ENCODE results near the gene USP47. TPM values are rescaled to one million over a fixed set of nuclear protein-coding genes. Genes with fewer than 3 reads are reported as not detected.

Gene USP47
- total and polyA plus RNA-seq, 8 donors, result 16.2 to 32.3 (median 21.3) TPM

- WGBS, 2 donors, result 68 to 72% methylated on average over 7 of the region's 7 CpGs
- DNase-seq, result peak in 5 of 6 donors; percentile 48 to 71 (median 56)
- intact Hi-C loops (cut with DNase I), result no loop called here
- Histone ChIP-seq H3K27me3 (no peaks in the 10 kb centered on the region), H3K27ac (peak overlapping the region in 1 of 4 donors; percentile 4), H3K4me3 (no peak overlapping the region), H3K9me3 (no peaks in the 10 kb centered on the region), H3K4me1 (peaks cover 61 to 72% (median 66%) of the 10 kb centered on the region in 3 donors), H3K36me3 (no peaks in the 10 kb centered on the region)
- no peak for FAIRE-seq
- peak in 3 of 4 donors; percentile 21 to 56 (median 44) for TF ChIP-seq CTCF (IDR thresholded peaks at IDR 0.05)
- ATAC-seq, result peak; percentile 76 to 88 (median 87)
Measured at GRCh38 chr11:11848891-11849746, 7.3 kb downstream of the USP47 start.

DNA sequence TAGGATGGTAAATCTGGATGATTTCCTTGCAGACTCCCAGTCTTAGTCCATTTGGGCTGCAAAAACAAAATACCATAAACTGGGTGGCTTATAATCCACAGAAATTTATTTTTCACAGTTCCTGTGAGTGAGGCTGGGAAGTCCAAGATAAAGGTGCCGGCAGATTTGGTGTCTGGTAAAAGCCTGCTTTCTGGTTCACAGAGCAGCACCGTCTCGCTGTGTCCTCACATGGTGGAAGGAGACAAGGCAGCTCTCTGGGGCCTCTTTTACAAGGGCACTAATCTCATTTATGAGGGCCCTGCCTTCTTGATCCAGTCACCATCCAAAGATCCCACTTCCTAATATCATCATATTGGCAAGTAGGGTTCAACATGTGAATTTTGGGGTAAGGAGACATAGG is 8.9 kb downstream of the USP47 start:
- intact Hi-C loops (cut with DNase I), result no loop called here
- no peak for DNase-seq
- no peak for ATAC-seq
- H3K36me3 ChIP-seq, result no peaks in the 10 kb centered on the region
- H3K27me3 ChIP-seq, result no peaks in the 10 kb centered on the region
- H3K27ac ChIP-seq, result no peak overlapping the region
- H3K9me3 ChIP-seq, result no peaks in the 10 kb centered on the region
- 78 to 93% methylated on average over 3 of the region's 3 CpGs for WGBS, 2 donors
- FAIRE-seq, result no peak
- H3K4me3 ChIP-seq, result no peak overlapping the region
- no peak for TF ChIP-seq CTCF (IDR thresholded peaks at IDR 0.05)
- H3K4me1 ChIP-seq, result peaks cover 48 to 56% (median 52%) of the 10 kb centered on the region in 3 donors

- Histone ChIP-seq H3K9me3 (no peaks in the 10 kb centered on the region), H3K36me3 (no peaks in the 10 kb centered on the region), H3K27me3 (no peaks in the 10 kb centered on the region), H3K4me1 (peaks cover 31 to 35% (median 33%) of the 10 kb centered on the region in 3 donors), H3K4me3 (no peak overlapping the region), H3K27ac (no peak overlapping the region)
- ATAC-seq (peak in 3 of 4 donors; percentile 57 to 73 (median 66)), FAIRE-seq (no peak), DNase-seq (no peak)
- intact Hi-C loops (cut with DNase I), result no loop called here
- TF ChIP-seq CTCF (IDR thresholded peaks at IDR 0.05), result no peak
- 17% methylated on average over 1 of the region's 1 CpG for WGBS, 2 donors
Measured at GRCh38 chr11:11856638-11857037, 14.9 kb downstream of the USP47 start.

- FAIRE-seq, result no peak
- Histone ChIP-seq H3K9me3 (no peaks in the 10 kb centered on the region), H3K36me3 (no peaks in the 10 kb centered on the region), H3K4me1 (peaks cover 30 to 35% (median 33%) of the 10 kb centered on the region in 3 donors), H3K27ac (no peak overlapping the region), H3K27me3 (no peaks in the 10 kb centered on the region), H3K4me3 (no peak overlapping the region)
- peak in 2 of 4 donors; percentile 41 to 46 for ATAC-seq
- intact Hi-C loops (cut with DNase I), result no loop called here
- no peak for TF ChIP-seq CTCF (IDR thresholded peaks at IDR 0.05)
- WGBS, 2 donors, result 71 to 74% methylated on average over 5 of the region's 5 CpGs
- no peak for DNase-seq
Measured at GRCh38 chr11:11857769-11858168, 16.0 kb downstream of the USP47 start.

- 15 to 24% methylated on average over 1 of the region's 1 CpG for WGBS, 2 donors
- no peaks in the 10 kb centered on the region for H3K9me3 ChIP-seq
- no peaks in the 10 kb centered on the region for H3K27me3 ChIP-seq
- no peak for TF ChIP-seq CTCF (IDR thresholded peaks at IDR 0.05)
- DNase-seq, result no peak
- no peak for FAIRE-seq
- H3K4me3 ChIP-seq, result no peak overlapping the region
- H3K4me1 ChIP-seq, result peaks cover 28 to 33% (median 30%) of the 10 kb centered on the region in 3 donors
- intact Hi-C loops (cut with DNase I), result no loop called here
- H3K36me3 ChIP-seq, result no peaks in the 10 kb centered on the region
- H3K27ac ChIP-seq, result no peak overlapping the region
- ATAC-seq, result no peak
Measured at GRCh38 chr11:11858676-11859075, 16.9 kb downstream of the USP47 start.
